ENCODE measurements around the gene LMAN2.

Gene LMAN2

DNA sequence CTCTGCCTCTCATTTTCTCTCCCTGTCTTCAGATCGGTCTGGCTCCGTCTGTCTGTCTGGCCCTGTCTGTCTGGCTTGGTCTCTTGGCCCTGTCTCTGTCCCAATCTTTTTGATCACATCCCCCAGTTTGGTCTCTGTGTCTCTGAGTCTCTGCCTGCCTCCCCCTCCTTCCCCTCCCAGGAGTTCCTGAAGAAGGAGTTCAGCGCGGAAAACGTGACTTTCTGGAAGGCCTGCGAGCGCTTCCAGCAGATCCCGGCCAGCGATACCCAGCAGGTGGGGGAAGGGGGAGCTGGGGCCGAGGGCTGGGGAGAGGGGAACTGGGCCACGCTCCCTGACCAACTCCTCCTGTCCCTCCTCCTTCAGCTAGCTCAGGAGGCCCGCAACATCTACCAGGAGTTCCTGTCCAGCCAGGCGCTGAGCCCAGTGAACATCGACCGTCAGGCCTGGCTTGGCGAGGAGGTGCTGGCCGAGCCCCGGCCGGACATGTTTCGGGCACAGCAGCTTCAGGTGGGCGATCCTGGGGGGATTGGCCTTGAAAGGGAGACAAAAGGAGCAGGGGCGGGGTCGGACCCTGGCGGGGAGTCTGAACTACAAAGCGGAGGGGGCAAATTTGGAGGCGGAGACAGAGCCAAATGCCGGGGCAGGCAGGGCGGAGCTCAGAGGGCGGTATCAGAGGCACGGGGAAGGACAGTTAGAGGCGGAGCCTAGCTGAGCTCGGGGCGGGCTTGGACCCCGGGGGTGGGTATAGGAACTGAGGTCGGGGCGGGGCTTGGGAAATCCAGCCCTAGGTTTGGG is 15.3 kb upstream of the LMAN2 start:
- Histone ChIP-seq H3K9me3 (no peaks in the 10 kb centered on the region), H3K27me3 (no peaks in the 10 kb centered on the region), H3K4me3 (ENCODE audit: low read depth, low read length) (peak overlapping the region; percentile 66), H3K36me3 (no peaks in the 10 kb centered on the region), H3K4me1 (peaks cover 7% of the 10 kb centered on the region)
- peak; percentile 96 for DNase-seq
- no peak for TF ChIP-seq CTCF (IDR thresholded peaks at IDR 0.05; ENCODE audit: low read depth, low read length)

DNA sequence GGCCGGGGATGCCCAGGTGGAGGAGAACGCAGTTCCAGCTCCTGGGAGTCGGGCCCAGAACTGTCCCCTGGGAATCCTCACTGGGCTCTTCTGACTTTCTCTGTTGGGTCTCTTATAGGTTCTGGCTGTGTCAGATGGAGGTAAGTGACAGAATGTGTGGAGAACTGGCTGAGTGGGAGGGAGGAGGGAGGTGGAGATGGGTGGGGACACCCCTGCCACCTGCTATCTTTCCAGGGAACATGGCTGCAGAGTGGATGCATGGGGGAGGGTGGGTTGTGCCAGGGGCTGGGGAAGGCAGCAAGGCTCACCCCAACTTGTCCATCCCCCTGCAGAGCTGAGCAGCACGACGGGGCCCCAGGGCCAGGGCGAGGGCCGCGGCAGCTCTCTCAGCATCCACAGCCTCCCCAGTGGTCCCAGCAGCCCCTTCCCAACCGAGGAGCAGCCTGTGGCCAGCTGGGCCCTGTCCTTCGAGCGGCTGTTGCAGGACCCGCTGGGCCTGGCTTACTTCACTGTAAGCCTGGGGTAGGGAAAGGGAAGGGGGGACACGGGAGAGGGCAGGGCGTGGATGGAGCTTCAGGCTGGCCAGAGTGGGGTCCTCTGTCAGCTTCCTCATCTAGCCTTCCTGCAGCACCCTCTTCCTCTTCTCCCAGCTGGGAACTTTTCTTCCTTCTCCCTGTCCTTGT is 14.5 kb upstream of the LMAN2 start:
- Histone ChIP-seq H3K27me3 (no peaks in the 10 kb centered on the region), H3K4me1 (peaks cover 7% of the 10 kb centered on the region)
- TF ChIP-seq CTCF (IDR thresholded peaks at IDR 0.05; ENCODE audit: low read depth, low read length), result no peak

DNA sequence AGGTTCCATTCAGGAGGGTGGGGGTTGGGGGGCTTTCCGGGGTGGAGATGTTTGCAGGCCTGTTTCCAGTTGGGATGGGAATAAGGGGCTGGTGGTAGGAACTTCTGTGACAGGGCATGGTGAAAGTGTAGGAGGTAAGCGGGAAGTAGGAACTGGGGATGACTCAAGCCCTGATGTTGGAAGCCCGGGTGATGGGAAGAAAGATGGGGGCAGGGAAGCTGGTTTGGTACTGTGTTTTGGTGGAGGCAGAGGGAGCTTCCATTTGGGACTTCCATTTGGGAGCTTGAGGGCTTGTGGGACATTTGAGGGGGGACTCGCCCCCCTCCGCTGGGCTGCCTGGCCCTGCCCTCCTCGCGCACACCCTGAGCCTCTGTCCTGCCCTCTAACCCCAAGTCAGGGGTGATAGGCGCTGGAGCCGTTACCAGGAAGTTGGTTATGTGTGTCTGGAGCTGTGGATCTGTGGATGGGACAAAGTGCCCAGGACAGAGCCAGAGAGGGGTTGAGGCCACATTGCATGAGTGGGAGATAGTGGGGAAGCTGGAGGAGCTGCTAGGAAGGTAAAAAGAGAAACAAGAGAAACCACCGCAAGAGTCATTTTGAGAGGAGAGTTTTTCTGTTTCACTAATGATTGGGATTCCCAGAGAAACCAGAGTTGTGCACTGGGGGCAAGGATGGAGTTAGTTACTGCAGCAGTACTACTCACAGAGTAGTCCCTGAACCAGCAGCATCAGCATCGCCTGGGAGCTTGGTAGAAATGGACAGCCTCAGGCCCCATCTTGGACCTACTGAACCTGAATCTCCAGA is 12.9 kb upstream of the LMAN2 start:
- Histone ChIP-seq H3K9me3 (no peaks in the 10 kb centered on the region), H3K4me1 (peaks cover 7% of the 10 kb centered on the region), H3K27me3 (no peaks in the 10 kb centered on the region), H3K4me3 (ENCODE audit: low read depth, low read length) (no peak overlapping the region), H3K36me3 (no peaks in the 10 kb centered on the region)
- DNase-seq, result no peak
- TF ChIP-seq CTCF (IDR thresholded peaks at IDR 0.05; ENCODE audit: low read depth, low read length), result no peak

More for the DNA sequence above, 14.5 kb upstream of the LMAN2 start:
- H3K9me3 ChIP-seq, result no peaks in the 10 kb centered on the region
- H3K36me3 ChIP-seq, result no peaks in the 10 kb centered on the region
- H3K4me3 ChIP-seq (ENCODE audit: low read depth, low read length), result peak overlapping the region; percentile 66; the same call in 1 of the 2 replicates
- DNase-seq, result no peak

DNA sequence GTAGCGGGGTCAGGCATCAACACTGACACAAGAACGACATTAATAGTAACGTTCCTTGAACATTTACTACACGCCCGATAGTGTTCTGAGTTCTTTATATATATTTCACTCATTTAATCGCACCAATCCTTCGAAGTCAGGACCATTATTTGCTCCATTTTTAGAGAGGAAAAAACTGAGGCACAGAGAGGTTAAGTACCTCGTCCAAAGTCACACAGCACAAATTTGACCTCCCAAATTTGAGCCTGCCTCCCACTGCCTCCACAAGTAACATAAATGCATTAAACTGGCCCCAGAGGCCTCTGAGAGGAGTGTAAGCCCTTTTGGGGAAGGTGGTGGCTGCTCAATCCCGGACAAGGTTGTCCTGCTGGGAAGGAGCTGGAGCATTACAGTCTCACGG is 12.1 kb upstream of the LMAN2 start:
- TF ChIP-seq CTCF (IDR thresholded peaks at IDR 0.05; ENCODE audit: low read depth, low read length), result no peak
- H3K36me3 ChIP-seq, result no peaks in the 10 kb centered on the region
- no peaks in the 10 kb centered on the region for H3K27me3 ChIP-seq
- peaks cover 7% of the 10 kb centered on the region for H3K4me1 ChIP-seq
- DNase-seq, result no peak
- H3K4me3 ChIP-seq (ENCODE audit: low read depth, low read length), result peak overlapping the region; percentile 52
- no peaks in the 10 kb centered on the region for H3K9me3 ChIP-seq

- DNase-seq, result peak; percentile 67
- no peaks in the 10 kb centered on the region for H3K9me3 ChIP-seq
- H3K4me1 ChIP-seq, result peaks cover 7% of the 10 kb centered on the region
- H3K27me3 ChIP-seq, result no peaks in the 10 kb centered on the region
- no peak for TF ChIP-seq CTCF (IDR thresholded peaks at IDR 0.05; ENCODE audit: low read depth, low read length)
- H3K36me3 ChIP-seq, result no peaks in the 10 kb centered on the region
- peak overlapping the region; percentile 52 for H3K4me3 ChIP-seq (ENCODE audit: low read depth, low read length)
Observed at GRCh38 chr5:177362610-177363507, 11.4 kb upstream of the LMAN2 start.
